CD14-positive monocyte (primary cell): Measurements from ENCODE around the gene OSBPL9. TPM values are rescaled to one million over a fixed set of nuclear protein-coding genes. Genes with fewer than 3 reads are reported as not detected.

Experiments used
- DNase-seq, 3 donors: peaks; one replicate each; pipeline ENCODE4 v3.0.0-alpha.2; 2011 to 2022
- H2AFZ ChIP-seq: 2 replicates; pipeline ENCODE4 v1.6.0; 2012; ENCODE audit warnings: mild to moderate bottlenecking, low read depth, low read length, inconsistent platforms; ENCODE audit not compliant: insufficient read depth, poor library complexity, severe bottlenecking
- H3K27ac ChIP-seq, 2 donors: 1 replicate in 1 of 2; 2 replicates in 1 of 2; pipeline ENCODE4 v1.5.1; 2012 to 2013; ENCODE audit warnings: low read length in 2 of 2, control low read depth in 1 of 2, inconsistent platforms in 1 of 2, low read depth in 1 of 2, mild to moderate bottlenecking in 1 of 2
- H3K27me3 ChIP-seq, 2 donors: one replicate each; pipeline versions ENCODE4 v1.6.0 to v1.6.1; 2011 to 2013; ENCODE audit warnings: low read length in 2 of 2; ENCODE audit not compliant: control insufficient read depth in 2 of 2, insufficient read depth in 2 of 2
- H3K36me3 ChIP-seq, 2 donors: replicated peaks in 1 of 2; 1 replicate in 1 of 2; 2 replicates in 1 of 2; pipeline versions ENCODE4 v1.5.1 to v1.6.1; 2012 to 2013; ENCODE audit warnings: low read length in 2 of 2, control low read depth in 1 of 2, inconsistent platforms in 1 of 2, mild to moderate bottlenecking in 1 of 2; ENCODE audit not compliant: insufficient read depth in 2 of 2, control insufficient read depth in 1 of 2
- H3K4me1 ChIP-seq, 2 donors: 1 replicate in 1 of 2; 2 replicates in 1 of 2; pipeline versions ENCODE4 v1.5.1 to v1.6.1; 2012 to 2013; ENCODE audit warnings: low read length in 2 of 2, control low read depth in 1 of 2, inconsistent platforms in 1 of 2, mild to moderate bottlenecking in 1 of 2, moderate library complexity in 1 of 2; ENCODE audit not compliant: insufficient read depth in 2 of 2, control insufficient read depth in 1 of 2
- H3K4me2 ChIP-seq: replicated peaks from 2 replicates; pipeline ENCODE3; 2012; ENCODE audit warnings: low read length, moderate library complexity, mild to moderate bottlenecking; ENCODE audit not compliant: poor library complexity, severe bottlenecking; ENCODE audit errors: extremely low read depth
- H3K4me3 ChIP-seq, 3 experiments: fragments of 200-600 bp in 1 of 3; sonication (generic) in 1 of 3; replicated peaks in 1 of 3; 1 replicate in 2 of 3; 2 replicates in 1 of 3; pipeline ENCODE4 v1.5.1; 2011 to 2013; ENCODE audit warnings: low read length in 3 of 3, mild to moderate bottlenecking in 3 of 3, control low read depth in 2 of 3, low read depth in 2 of 3, inconsistent platforms in 1 of 3, moderate library complexity in 1 of 3
- H3K79me2 ChIP-seq: 2 replicates; pipeline ENCODE4 v1.6.0; 2012; ENCODE audit warnings: mild to moderate bottlenecking, control low read depth, inconsistent platforms, low read length, moderate library complexity; ENCODE audit not compliant: insufficient read depth
- H3K9ac ChIP-seq: 2 replicates; pipeline ENCODE4 v1.6.0; 2017; ENCODE audit warnings: low read length, mild to moderate bottlenecking; ENCODE audit not compliant: insufficient read depth, poor library complexity, severe bottlenecking
- H3K9me3 ChIP-seq, 2 donors: replicated peaks in 1 of 2; 1 replicate in 1 of 2; 2 replicates in 1 of 2; pipeline versions ENCODE4 v1.5.1 to v1.6.1; 2012 to 2013; ENCODE audit warnings: low read length in 2 of 2, control low read depth in 1 of 2; ENCODE audit not compliant: control insufficient read depth in 1 of 2, insufficient read depth in 1 of 2
- H4K20me1 ChIP-seq: 2 replicates; pipeline ENCODE4 v1.6.0; 2012; ENCODE audit warnings: mild to moderate bottlenecking, low read length, control low read depth, moderate library complexity; ENCODE audit not compliant: insufficient read depth
- H3K27ac Mint-ChIP-seq, 7 donors: one replicate each; pipeline ENCODE4 v1.8.0; 2020; ENCODE audit warnings: mild to moderate bottlenecking in 7 of 7, mixed read lengths in 7 of 7, moderate library complexity in 6 of 7, inconsistent platforms in 2 of 7
- H3K27me3 Mint-ChIP-seq, 3 donors: one replicate each; pipeline ENCODE4 v1.8.0; 2021 to 2022; ENCODE audit warnings: low read depth in 3 of 3, mild to moderate bottlenecking in 3 of 3, mixed read lengths in 3 of 3, moderate library complexity in 3 of 3, inconsistent platforms in 1 of 3
- H3K36me3 Mint-ChIP-seq, 2 donors: one replicate each; pipeline ENCODE4 v1.8.0; 2020; ENCODE audit warnings: mixed read lengths in 2 of 2, inconsistent platforms in 1 of 2, mild to moderate bottlenecking in 1 of 2
- H3K4me1 Mint-ChIP-seq: one replicate; pipeline ENCODE4 v1.8.0; 2020; ENCODE audit warnings: mild to moderate bottlenecking, mixed read lengths
- H3K4me3 Mint-ChIP-seq, 2 donors: one replicate each; pipeline ENCODE4 v1.8.0; 2020; ENCODE audit warnings: mild to moderate bottlenecking in 2 of 2, mixed read lengths in 2 of 2, moderate library complexity in 1 of 2
- H3K9me3 Mint-ChIP-seq, 7 donors: one replicate each; pipeline ENCODE4 v1.8.0; 2020 to 2022; ENCODE audit warnings: mixed read lengths in 7 of 7, mild to moderate bottlenecking in 6 of 7, moderate library complexity in 6 of 7, inconsistent platforms in 2 of 7
- CTCF ChIP-seq: fragments of 200-600 bp; IDR thresholded peaks from one replicate; pipeline ENCODE4 v1.8.0; 2022; ENCODE audit warnings: antibody characterized with exemption, mild to moderate bottlenecking
- WGBS: methylation state at CpG from one replicate; pipeline ENCODE4 v1.1.5; 2013; ENCODE audit warnings: missing lambda C conversion rate; ENCODE audit not compliant: insufficient coverage; 5-methylcytosine and 5-hydroxymethylcytosine counted together
- intact Hi-C, 2 donors: fragments of 100-400 bp; cut with micrococcal nuclease; formaldehyde crosslinking; loops; one replicate each; pipeline versions ENCODE4 v1.15.0 to v1.15.1; 2023
- polyA plus RNA-seq, 3 donors: library from polyadenylated mRNA; depleted of rRNA in 1 of 3; unstranded in 2 of 3; stranded (reverse) in 1 of 3; fragments of 300-500 nt in 2 of 3; fragments of >200 nt in 1 of 3; fragmentation: Illumina TruSeq in 2 of 3; gene quantifications; 1 replicate in 2 of 3; 2 replicates in 1 of 3; pipeline ENCODE4 v1.2.3, GENCODE V29; 2012 to 2021

OSBPL9 gene
- polyA plus RNA-seq, 3 donors = 22.2 to 41.4 (median 31.3) TPM

DNA sequence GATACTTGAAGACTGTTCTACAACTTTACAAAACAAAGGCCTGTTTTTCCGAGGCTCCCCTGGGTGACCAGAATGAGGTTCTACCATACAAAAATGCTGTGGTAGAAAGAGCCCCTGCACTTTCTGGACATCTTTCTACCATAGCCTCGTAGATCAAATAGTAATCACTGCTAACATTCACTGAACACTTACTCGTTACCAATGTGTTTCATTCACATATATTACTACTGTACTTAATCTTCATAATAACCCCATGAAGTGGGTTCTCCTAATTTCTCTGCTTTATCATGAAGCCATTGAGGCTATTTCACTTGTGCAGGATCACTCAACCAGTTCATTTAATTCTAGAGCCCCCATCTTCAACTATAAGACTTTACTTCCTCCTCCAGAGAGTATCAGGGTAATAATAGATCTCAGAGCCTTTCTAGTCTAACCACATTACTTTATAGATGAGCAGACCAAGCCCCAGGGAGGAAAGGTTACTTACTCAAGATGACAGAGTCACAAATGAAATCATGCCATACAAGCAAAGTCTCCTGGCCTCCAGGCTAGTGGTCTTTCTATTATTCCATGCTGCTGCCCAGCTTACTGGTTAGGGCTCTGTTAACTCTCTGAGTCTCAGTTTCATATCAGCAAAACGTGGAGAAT is 46.7 kb upstream of the OSBPL9 start:
- peak overlapping the region in 1 of 2 donors; percentile 70 for H3K27ac ChIP-seq
- peak overlapping the region in 5 of 7 donors; percentile 36 to 83 (median 59) for H3K27ac Mint-ChIP-seq
- H3K4me2 ChIP-seq = peak overlapping the region; percentile 48
- intact Hi-C loops = no loop called here
- H3K9ac ChIP-seq = no peak overlapping the region
- no peak overlapping the region for H2AFZ ChIP-seq
- no peak for TF ChIP-seq CTCF
- H3K4me3 ChIP-seq = no peak overlapping the region
- 81% methylated on average over 2 of the region's 4 CpGs for WGBS
- H3K79me2 ChIP-seq = no peaks in the 10 kb centered on the region
- H3K36me3 Mint-ChIP-seq = no peaks in the 10 kb centered on the region
- no peaks in the 10 kb centered on the region for H3K9me3 ChIP-seq
- H3K27me3 ChIP-seq = no peaks in the 10 kb centered on the region
- H3K27me3 Mint-ChIP-seq = peaks cover 0 to 4% (median 3%) of the 10 kb centered on the region in 3 donors
- H3K4me3 Mint-ChIP-seq = no peak overlapping the region
- no peaks in the 10 kb centered on the region for H3K9me3 Mint-ChIP-seq
- no peaks in the 10 kb centered on the region for H3K36me3 ChIP-seq
- no peak for DNase-seq
- no peaks in the 10 kb centered on the region for H4K20me1 ChIP-seq
- peaks cover 26 to 28% of the 10 kb centered on the region in 2 donors for H3K4me1 ChIP-seq
- H3K4me1 Mint-ChIP-seq = peaks cover 33% of the 10 kb centered on the region

DNA sequence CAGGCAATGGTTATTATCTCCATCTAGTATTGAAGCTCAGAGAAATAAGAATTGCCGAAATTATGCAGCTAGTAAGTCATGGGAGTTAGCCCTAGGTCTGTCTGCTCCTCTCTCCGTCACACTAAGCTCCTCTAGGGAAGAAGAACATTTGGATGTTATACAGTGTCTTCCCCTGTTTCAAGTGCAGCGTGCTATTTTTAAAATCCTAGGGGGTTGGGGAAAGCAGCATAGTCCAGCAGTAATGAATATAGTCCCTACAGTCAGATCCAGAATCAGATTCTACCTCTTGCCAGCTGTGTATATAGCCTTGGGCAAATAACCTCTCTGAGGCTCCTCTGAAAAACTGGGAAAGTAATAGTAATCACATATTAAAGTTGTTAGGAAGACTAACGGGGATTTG is 44.5 kb upstream of the OSBPL9 start:
- H3K79me2 ChIP-seq = no peaks in the 10 kb centered on the region
- H3K27me3 ChIP-seq = no peaks in the 10 kb centered on the region
- no peaks in the 10 kb centered on the region for H4K20me1 ChIP-seq
- H3K27ac Mint-ChIP-seq = no peak overlapping the region
- no peak overlapping the region for H3K4me3 ChIP-seq
- WGBS = 100% methylated on average over 1 of the region's 4 CpGs
- H3K36me3 Mint-ChIP-seq = peaks cover 2 to 7% of the 10 kb centered on the region in 2 donors
- H2AFZ ChIP-seq = no peak overlapping the region
- H3K4me2 ChIP-seq = no peak overlapping the region
- H3K36me3 ChIP-seq = no peaks in the 10 kb centered on the region
- H3K9ac ChIP-seq = no peak overlapping the region
- H3K27me3 Mint-ChIP-seq = peaks cover 0 to 4% (median 2%) of the 10 kb centered on the region in 3 donors
- no peak overlapping the region for H3K4me3 Mint-ChIP-seq
- H3K9me3 Mint-ChIP-seq = peaks cover 0 to 6% (median 1%) of the 10 kb centered on the region in 7 donors
- no peak for DNase-seq
- no peak for TF ChIP-seq CTCF
- peaks cover 41 to 49% of the 10 kb centered on the region in 2 donors for H3K4me1 ChIP-seq
- no peak overlapping the region for H3K27ac ChIP-seq
- intact Hi-C loops = no loop called here
- peaks cover 0 to 2% of the 10 kb centered on the region in 2 donors for H3K9me3 ChIP-seq
- peaks cover 54% of the 10 kb centered on the region for H3K4me1 Mint-ChIP-seq
